Measurements from ENCODE around the gene PCK2. TPM values are rescaled to one million over a fixed set of nuclear protein-coding genes. Genes with fewer than 3 reads are reported as not detected.

PCK2 gene
- total and polyA plus RNA-seq, 2 donors (not counting 3 experiments of a cell fraction or from before 2014, with no cell fraction given) = 23.5 to 24.5 TPM

DNA sequence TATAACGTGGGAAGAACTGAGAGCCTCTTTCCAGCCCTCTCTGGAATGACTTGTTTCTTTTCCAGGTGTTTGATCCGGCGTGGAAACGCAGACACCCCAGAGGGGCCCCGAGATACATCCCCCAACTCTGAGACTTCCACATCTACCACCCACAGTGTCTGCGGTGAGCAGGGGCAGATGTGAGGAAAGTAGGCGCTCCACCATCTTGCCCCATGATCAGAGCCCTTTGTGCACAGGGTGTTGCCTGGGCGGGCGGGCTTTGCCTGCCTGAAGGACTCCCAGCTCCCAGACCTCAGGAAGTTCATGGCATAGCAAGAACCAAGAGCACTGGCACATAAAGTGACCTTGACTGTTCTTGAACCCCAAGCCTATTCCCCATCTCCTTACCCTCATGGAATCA lies 39.5 kb upstream of the PCK2 start:
- Histone ChIP-seq H3K9me1 (replicated peaks; ENCODE audit: control insufficient read depth, extremely low read depth, insufficient read depth, low read length) (no peaks in the 10 kb centered on the region), H3K27me3 (ENCODE audit: control insufficient read depth in 2 of 2, insufficient read depth in 2 of 2, low read length in 2 of 2) (peaks cover 2 to 12% of the 10 kb centered on the region in 2 experiments), H3K4me2 (ENCODE audit: insufficient read depth, low read length) (no peak overlapping the region), H3K36me3 (ENCODE audit: control insufficient read depth in 2 of 2, extremely low read depth in 1 of 2, insufficient read depth in 2 of 2, low read length in 2 of 2) (no peaks in the 10 kb centered on the region), H3K9me3 (replicated peaks; ENCODE audit: control insufficient read depth, insufficient read depth, low read length) (no peaks in the 10 kb centered on the region), H3K27ac (ENCODE audit: insufficient read depth, low read depth, low read length) (no peak overlapping the region), H3K4me1 (ENCODE audit: control insufficient read depth, extremely low read depth, insufficient read depth, low read length) (peaks cover 12% of the 10 kb centered on the region), H3K79me2 (ENCODE audit: control insufficient read depth, insufficient read depth, low read length) (no peaks in the 10 kb centered on the region), H4K20me1 (replicated peaks; ENCODE audit: control insufficient read depth, extremely low read depth, insufficient read depth, low read length) (no peaks in the 10 kb centered on the region), H2AFZ (ENCODE audit: low read depth, low read length) (no peak overlapping the region), H3K4me3 (replicated peaks in 1 of 3; ENCODE audit: insufficient read depth in 1 of 3, low read depth in 1 of 3, low read length in 3 of 3) (no peak overlapping the region), H3K9ac (replicated peaks; ENCODE audit: extremely low read depth, insufficient read depth, low read length) (no peak overlapping the region)
- no TSS peak for BruUV-seq (replicated peaks)
- TF ChIP-seq POLR2AphosphoS5 (IDR thresholded peaks at IDR 0.05; ENCODE audit: insufficient read depth, low read depth, low read length) (no peak), FOS (IDR thresholded peaks at IDR 0.05; ENCODE audit: borderline replicate concordance, insufficient read depth, low read length) (no peak), MYC (IDR thresholded peaks at IDR 0.05; ENCODE audit: low read depth, low read length) (no peak), GATA2 (IDR thresholded peaks at IDR 0.05; ENCODE audit: insufficient read depth, insufficient read length, low read depth, low read length) (no peak), JUN (IDR thresholded peaks at IDR 0.05; ENCODE audit: borderline replicate concordance, insufficient read depth, insufficient read length, low read depth) (no peak)
- TF ChIP-seq, protein P1, sequence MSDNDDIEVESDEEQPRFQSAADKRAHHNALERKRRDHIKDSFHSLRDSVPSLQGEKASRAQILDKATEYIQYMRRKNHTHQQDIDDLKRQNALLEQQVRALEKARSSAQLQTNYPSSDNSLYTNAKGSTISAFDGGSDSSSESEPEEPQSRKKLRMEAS (IDR thresholded peaks at IDR 0.05; ENCODE audit: insufficient read depth, insufficient read length) = no peak
- TF ChIP-seq, protein P2, sequence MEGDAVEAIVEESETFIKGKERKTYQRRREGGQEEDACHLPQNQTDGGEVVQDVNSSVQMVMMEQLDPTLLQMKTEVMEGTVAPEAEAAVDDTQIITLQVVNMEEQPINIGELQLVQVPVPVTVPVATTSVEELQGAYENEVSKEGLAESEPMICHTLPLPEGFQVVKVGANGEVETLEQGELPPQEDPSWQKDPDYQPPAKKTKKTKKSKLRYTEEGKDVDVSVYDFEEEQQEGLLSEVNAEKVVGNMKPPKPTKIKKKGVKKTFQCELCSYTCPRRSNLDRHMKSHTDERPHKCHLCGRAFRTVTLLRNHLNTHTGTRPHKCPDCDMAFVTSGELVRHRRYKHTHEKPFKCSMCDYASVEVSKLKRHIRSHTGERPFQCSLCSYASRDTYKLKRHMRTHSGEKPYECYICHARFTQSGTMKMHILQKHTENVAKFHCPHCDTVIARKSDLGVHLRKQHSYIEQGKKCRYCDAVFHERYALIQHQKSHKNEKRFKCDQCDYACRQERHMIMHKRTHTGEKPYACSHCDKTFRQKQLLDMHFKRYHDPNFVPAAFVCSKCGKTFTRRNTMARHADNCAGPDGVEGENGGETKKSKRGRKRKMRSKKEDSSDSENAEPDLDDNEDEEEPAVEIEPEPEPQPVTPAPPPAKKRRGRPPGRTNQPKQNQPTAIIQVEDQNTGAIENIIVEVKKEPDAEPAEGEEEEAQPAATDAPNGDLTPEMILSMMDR (IDR thresholded peaks at IDR 0.05; ENCODE audit: extremely low read depth in 1 of 2, insufficient read depth in 1 of 2, low read depth in 1 of 2, low read length in 2 of 2) = no peak
- CTCF ChIA-PET = interaction anchor here (0.8 to 9.5 kb wide), 7 partner anchors 9 to 107 kb away, joined by 3 to 420 read pairs (median 3); partner anchors contain the start of genes DCAF11, IRF9, NRL and PCK2
- FAIRE-seq (no peak), DNase-seq (ENCODE audit: low read depth, low spot score) (no peak)
- intact Hi-C loops (cut with micrococcal nuclease) (loop anchor here (5.0 kb wide), 1 partner anchor 163 kb away; the partner anchor contains the start of gene MDP1), dilution Hi-C loops (cut with MboI; ENCODE audit: extremely low pct_ligation_motif_present, low sequenced_read_pairs) (no loop called here)
- POLR2A ChIA-PET = no interaction called here
